ENCODE data around the gene ZNF804B. TPM values are rescaled to one million over a fixed set of nuclear protein-coding genes. Genes with fewer than 3 reads are reported as not detected.

The ZNF804B gene
- total and polyA plus RNA-seq, 2 donors = 0.02 TPM; not detected in 1

- Histone ChIP-seq H3K9me3 (ENCODE audit: control insufficient read depth in 2 of 2, insufficient read depth in 1 of 2, low read length in 1 of 2) (no peaks in the 10 kb centered on the region), H3K27me3 (ENCODE audit: control insufficient read depth in 2 of 2, insufficient read depth in 1 of 2, low read length in 1 of 2) (no peaks in the 10 kb centered on the region), H3K4me3 (ENCODE audit: low read length in 2 of 2) (no peak overlapping the region), H3K36me3 (ENCODE audit: control insufficient read depth in 2 of 2, insufficient read depth in 2 of 2, low read length in 1 of 2) (no peaks in the 10 kb centered on the region), H3K27ac (ENCODE audit: low read depth in 1 of 2, low read length in 1 of 2) (no peak overlapping the region), H3K4me1 (ENCODE audit: control insufficient read depth in 2 of 2, insufficient read depth in 2 of 2, low read length in 2 of 2) (no peaks in the 10 kb centered on the region)
- WGBS = 89% methylated on average over 1 of the region's 1 CpG
- DNase-seq (ENCODE audit: low read depth in 6 of 9, low spot score in 9 of 9) = no peak
Observed at GRCh38 chr7:88771417-88771816, 11.9 kb downstream of the ZNF804B start.

DNA sequence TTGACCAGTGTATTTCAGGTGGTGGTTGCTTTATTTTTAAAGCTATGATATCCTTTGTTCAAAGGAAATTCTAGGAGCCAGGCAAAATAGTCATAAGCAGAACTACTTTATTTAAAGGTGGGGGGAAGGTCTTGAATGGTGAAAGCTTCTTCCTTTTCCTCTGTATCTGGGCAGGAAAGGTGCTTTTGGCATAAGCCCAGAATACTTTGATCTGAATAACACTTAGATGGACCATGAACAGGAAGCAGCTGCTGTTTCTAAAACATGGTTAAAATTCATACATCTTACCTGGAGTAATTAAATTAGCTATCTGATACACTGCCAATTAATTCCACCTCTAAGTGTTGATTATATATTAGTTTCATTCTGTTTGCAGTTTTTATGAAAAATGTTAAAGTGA is 13.3 kb downstream of the ZNF804B start:
- Histone ChIP-seq H3K9me3 (ENCODE audit: control insufficient read depth in 2 of 2, insufficient read depth in 1 of 2, low read length in 1 of 2) (no peaks in the 10 kb centered on the region), H3K27me3 (ENCODE audit: control insufficient read depth in 2 of 2, insufficient read depth in 1 of 2, low read length in 1 of 2) (no peaks in the 10 kb centered on the region), H3K4me3 (ENCODE audit: low read length in 2 of 2) (no peak overlapping the region), H3K36me3 (ENCODE audit: control insufficient read depth in 2 of 2, insufficient read depth in 2 of 2, low read length in 1 of 2) (no peaks in the 10 kb centered on the region), H3K4me1 (ENCODE audit: control insufficient read depth in 2 of 2, insufficient read depth in 2 of 2, low read length in 2 of 2) (no peaks in the 10 kb centered on the region), H3K27ac (ENCODE audit: low read depth in 1 of 2, low read length in 1 of 2) (no peak overlapping the region)
- no peak for DNase-seq (ENCODE audit: low read depth in 6 of 9, low spot score in 9 of 9)

DNA sequence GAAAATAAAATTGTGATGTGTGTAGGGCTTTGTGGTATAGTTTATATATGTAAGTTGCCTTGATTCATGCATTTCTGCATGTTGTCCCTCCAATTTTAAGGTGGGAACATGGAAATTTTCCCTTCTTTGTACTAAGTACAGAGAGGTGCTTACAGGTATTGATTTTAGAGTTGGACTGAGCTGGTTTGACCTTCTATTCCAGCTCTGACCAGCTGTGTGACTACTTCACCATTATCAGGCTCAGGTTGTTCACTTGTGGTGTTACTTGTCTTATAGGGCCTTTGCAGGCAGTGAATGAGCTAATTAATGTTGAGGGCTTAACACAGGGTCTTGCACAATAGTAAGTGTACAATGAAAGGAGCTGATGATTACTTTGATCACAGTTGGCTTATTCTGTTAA is 16.3 kb downstream of the ZNF804B start:
- Histone ChIP-seq H3K27me3 (ENCODE audit: control insufficient read depth in 2 of 2, insufficient read depth in 1 of 2, low read length in 1 of 2) (no peaks in the 10 kb centered on the region), H3K4me3 (ENCODE audit: low read length in 2 of 2) (no peak overlapping the region), H3K9me3 (ENCODE audit: control insufficient read depth in 2 of 2, insufficient read depth in 1 of 2, low read length in 1 of 2) (no peaks in the 10 kb centered on the region), H3K4me1 (ENCODE audit: control insufficient read depth in 2 of 2, insufficient read depth in 2 of 2, low read length in 2 of 2) (no peaks in the 10 kb centered on the region), H3K27ac (ENCODE audit: low read depth in 1 of 2, low read length in 1 of 2) (no peak overlapping the region), H3K36me3 (ENCODE audit: control insufficient read depth in 2 of 2, insufficient read depth in 2 of 2, low read length in 1 of 2) (no peaks in the 10 kb centered on the region)
- DNase-seq (ENCODE audit: low read depth in 6 of 9, low spot score in 9 of 9) = no peak

DNA sequence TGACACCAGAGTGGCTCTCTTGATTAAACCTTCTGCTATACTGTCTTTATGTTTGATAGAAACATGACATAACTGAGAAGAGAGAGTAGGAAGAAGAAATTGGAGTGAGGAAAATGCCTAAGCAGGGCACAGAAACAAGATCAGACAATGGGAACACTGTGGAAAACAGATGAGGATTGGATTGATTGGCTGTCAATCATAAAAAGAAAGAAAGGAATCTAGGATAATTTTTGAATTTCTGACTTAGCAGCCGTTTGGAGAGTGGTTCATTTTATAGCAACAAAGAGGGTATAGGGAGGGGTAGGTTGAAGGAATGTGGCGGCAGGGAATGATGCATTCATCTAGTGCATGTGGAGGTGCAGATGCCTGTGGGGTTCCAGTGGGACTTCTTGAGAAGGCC is 28.3 kb downstream of the ZNF804B start:
- no peaks in the 10 kb centered on the region for H3K9me3 ChIP-seq (ENCODE audit: control insufficient read depth in 2 of 2, insufficient read depth in 1 of 2, low read length in 1 of 2)
- no peaks in the 10 kb centered on the region for H3K4me1 ChIP-seq (ENCODE audit: control insufficient read depth in 2 of 2, insufficient read depth in 2 of 2, low read length in 2 of 2)
- H3K27ac ChIP-seq (ENCODE audit: low read depth in 1 of 2, low read length in 1 of 2) = no peak overlapping the region
- H3K36me3 ChIP-seq (ENCODE audit: control insufficient read depth in 2 of 2, insufficient read depth in 2 of 2, low read length in 1 of 2) = no peaks in the 10 kb centered on the region
- no peak overlapping the region for H3K4me3 ChIP-seq (ENCODE audit: low read length in 2 of 2)
- WGBS = 90% methylated on average over 2 of the region's 2 CpGs
- DNase-seq (ENCODE audit: low read depth in 6 of 9, low spot score in 9 of 9) = no peak
- H3K27me3 ChIP-seq (ENCODE audit: control insufficient read depth in 2 of 2, insufficient read depth in 1 of 2, low read length in 1 of 2) = no peaks in the 10 kb centered on the region

GRCh38 chr7:88789480-88790064 is 30.1 kb downstream of the ZNF804B start:
- WGBS = 69% methylated on average over 2 of the region's 2 CpGs
- no peak overlapping the region for H3K27ac ChIP-seq (ENCODE audit: low read depth in 1 of 2, low read length in 1 of 2)
- no peaks in the 10 kb centered on the region for H3K9me3 ChIP-seq (ENCODE audit: control insufficient read depth in 2 of 2, insufficient read depth in 1 of 2, low read length in 1 of 2)
- H3K4me1 ChIP-seq (ENCODE audit: control insufficient read depth in 2 of 2, insufficient read depth in 2 of 2, low read length in 2 of 2) = no peaks in the 10 kb centered on the region
- no peak overlapping the region for H3K4me3 ChIP-seq (ENCODE audit: low read length in 2 of 2)
- H3K27me3 ChIP-seq (ENCODE audit: control insufficient read depth in 2 of 2, insufficient read depth in 1 of 2, low read length in 1 of 2) = no peaks in the 10 kb centered on the region
- peak in 2 of 9 donors; percentile 1 to 13 for DNase-seq (ENCODE audit: low read depth in 6 of 9, low spot score in 9 of 9)
- no peaks in the 10 kb centered on the region for H3K36me3 ChIP-seq (ENCODE audit: control insufficient read depth in 2 of 2, insufficient read depth in 2 of 2, low read length in 1 of 2)

- 90% methylated on average over 4 of the region's 4 CpGs for WGBS
- Histone ChIP-seq H3K36me3 (ENCODE audit: control insufficient read depth in 2 of 2, insufficient read depth in 2 of 2, low read length in 1 of 2) (no peaks in the 10 kb centered on the region), H3K4me1 (ENCODE audit: control insufficient read depth in 2 of 2, insufficient read depth in 2 of 2, low read length in 2 of 2) (no peaks in the 10 kb centered on the region), H3K9me3 (ENCODE audit: control insufficient read depth in 2 of 2, insufficient read depth in 1 of 2, low read length in 1 of 2) (no peaks in the 10 kb centered on the region), H3K4me3 (ENCODE audit: low read length in 2 of 2) (no peak overlapping the region), H3K27me3 (ENCODE audit: control insufficient read depth in 2 of 2, insufficient read depth in 1 of 2, low read length in 1 of 2) (no peaks in the 10 kb centered on the region), H3K27ac (ENCODE audit: low read depth in 1 of 2, low read length in 1 of 2) (no peak overlapping the region)
- no peak for DNase-seq (ENCODE audit: low read depth in 6 of 9, low spot score in 9 of 9)
Observed at GRCh38 chr7:88791891-88792290, 32.4 kb downstream of the ZNF804B start.

DNA sequence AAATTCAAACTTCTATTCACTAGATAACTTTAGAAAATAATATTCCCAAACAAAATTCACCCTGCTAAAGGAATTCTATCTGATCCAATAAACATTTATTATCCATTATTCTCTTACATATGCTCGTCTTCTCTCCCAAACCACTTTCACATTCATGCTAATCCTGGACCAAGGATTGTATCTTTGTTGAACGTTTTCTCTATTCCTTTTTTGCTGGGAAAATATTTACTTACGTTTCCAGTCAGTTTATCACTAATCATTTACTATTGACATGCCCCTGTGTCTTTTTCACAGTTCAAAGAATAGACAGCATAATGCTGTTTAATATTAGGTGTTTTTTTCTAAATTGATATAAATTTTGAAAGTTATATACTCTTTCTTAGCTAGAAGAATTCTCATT is 32.9 kb downstream of the ZNF804B start:
- 86% methylated on average over 3 of the region's 3 CpGs for WGBS

GRCh38 chr7:88795553-88795952 is 36.1 kb downstream of the ZNF804B start, which contains the start of gene TEX47:
Gene TEX47, minus strand, starts transcription at chr7:88795737. Its CDS starts 795 bp downstream, at chr7:88794942.
- Histone ChIP-seq H3K9me3 (ENCODE audit: control insufficient read depth in 2 of 2, insufficient read depth in 1 of 2, low read length in 1 of 2) (no peaks in the 10 kb centered on the region), H3K4me3 (ENCODE audit: low read length in 2 of 2) (no peak within 1 kb of the TSS), H3K27ac (ENCODE audit: low read depth in 1 of 2, low read length in 1 of 2) (no peak within 1 kb of the TSS), H3K4me1 (ENCODE audit: control insufficient read depth in 2 of 2, insufficient read depth in 2 of 2, low read length in 2 of 2) (no peaks in the 10 kb centered on the region), H3K36me3 (ENCODE audit: control insufficient read depth in 2 of 2, insufficient read depth in 2 of 2, low read length in 1 of 2) (no peaks in the 10 kb centered on the region), H3K27me3 (ENCODE audit: control insufficient read depth in 2 of 2, insufficient read depth in 1 of 2, low read length in 1 of 2) (no peaks in the 10 kb centered on the region)
- 86% methylated on average over 7 of the region's 7 CpGs for WGBS
- no peak for DNase-seq (ENCODE audit: low read depth in 6 of 9, low spot score in 9 of 9)

More for the DNA sequence above, 32.9 kb downstream of the ZNF804B start:
- Histone ChIP-seq H3K27me3 (ENCODE audit: control insufficient read depth in 2 of 2, insufficient read depth in 1 of 2, low read length in 1 of 2) (no peaks in the 10 kb centered on the region), H3K4me3 (ENCODE audit: low read length in 2 of 2) (no peak overlapping the region), H3K27ac (ENCODE audit: low read depth in 1 of 2, low read length in 1 of 2) (no peak overlapping the region), H3K4me1 (ENCODE audit: control insufficient read depth in 2 of 2, insufficient read depth in 2 of 2, low read length in 2 of 2) (no peaks in the 10 kb centered on the region), H3K36me3 (ENCODE audit: control insufficient read depth in 2 of 2, insufficient read depth in 2 of 2, low read length in 1 of 2) (no peaks in the 10 kb centered on the region), H3K9me3 (ENCODE audit: control insufficient read depth in 2 of 2, insufficient read depth in 1 of 2, low read length in 1 of 2) (no peaks in the 10 kb centered on the region)
- no peak for DNase-seq (ENCODE audit: low read depth in 6 of 9, low spot score in 9 of 9)

DNA sequence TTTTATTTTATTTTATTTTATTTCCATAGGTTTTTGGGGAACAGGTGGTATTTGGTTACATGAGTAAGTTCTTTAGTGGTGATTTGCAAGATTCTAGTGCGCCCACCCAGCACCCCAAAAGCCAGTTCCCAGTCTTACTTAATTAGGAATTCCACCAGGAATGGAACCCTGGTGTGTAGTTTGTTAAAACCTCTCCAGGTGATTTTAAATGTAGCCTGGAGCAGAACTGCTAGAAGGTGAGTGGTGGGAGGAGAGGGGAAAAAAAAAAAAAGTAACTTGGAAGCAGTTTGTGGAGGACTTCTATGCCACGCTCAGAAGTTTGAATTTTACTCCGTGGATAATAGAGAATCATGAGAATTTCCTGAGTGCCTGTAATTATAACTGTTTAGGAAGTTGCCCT is 41.5 kb downstream of the ZNF804B start:
- WGBS = 82% methylated on average over 3 of the region's 3 CpGs

More for the DNA sequence above, 41.5 kb downstream of the ZNF804B start:
- no peaks in the 10 kb centered on the region for H3K4me1 ChIP-seq (ENCODE audit: control insufficient read depth in 2 of 2, insufficient read depth in 2 of 2, low read length in 2 of 2)
- H3K27ac ChIP-seq (ENCODE audit: low read depth in 1 of 2, low read length in 1 of 2) = no peak overlapping the region
- H3K36me3 ChIP-seq (ENCODE audit: control insufficient read depth in 2 of 2, insufficient read depth in 2 of 2, low read length in 1 of 2) = no peaks in the 10 kb centered on the region
- H3K9me3 ChIP-seq (ENCODE audit: control insufficient read depth in 2 of 2, insufficient read depth in 1 of 2, low read length in 1 of 2) = no peaks in the 10 kb centered on the region
- DNase-seq (ENCODE audit: low read depth in 6 of 9, low spot score in 9 of 9) = no peak
- H3K4me3 ChIP-seq (ENCODE audit: low read length in 2 of 2) = no peak overlapping the region
- H3K27me3 ChIP-seq (ENCODE audit: control insufficient read depth in 2 of 2, insufficient read depth in 1 of 2, low read length in 1 of 2) = no peaks in the 10 kb centered on the region

Measured in thymus (tissue), 11 donors.